Neuron (in vitro differentiated cells): ENCODE results near the gene FKBP6.
"Not testable (repeated sequence)": the region's sequence is repeated elsewhere in the genome, so short reads cannot be mapped to it uniquely, and the experiment has no call there.

Experiments
- H2AFZ ChIP-seq: one replicate; pipeline ENCODE4 v1.6.1; 2013; ENCODE audit warnings: low read depth, mild to moderate bottlenecking, inconsistent platforms, low read length, moderate library complexity
- H3K27me3 ChIP-seq: one replicate; pipeline ENCODE4 v1.6.1; 2013; ENCODE audit warnings: low read length; ENCODE audit not compliant: insufficient read depth
- H3K36me3 ChIP-seq: one replicate; pipeline ENCODE4 v1.6.1; 2013; ENCODE audit warnings: low read length; ENCODE audit not compliant: insufficient read depth
- H3K4me1 ChIP-seq: one replicate; pipeline ENCODE4 v1.6.1; 2013; ENCODE audit warnings: low read length; ENCODE audit not compliant: insufficient read depth
- H3K4me3 ChIP-seq: 2 replicates; pipeline ENCODE4 v1.5.1; 2013; ENCODE audit warnings: mild to moderate bottlenecking, low read length, moderate library complexity
- H3K9me3 ChIP-seq: one replicate; pipeline ENCODE4 v1.6.1; 2013; ENCODE audit warnings: low read length

Gene FKBP6

GRCh38 chr7:73327922-73328321 is at the start of gene FKBP6, which contains the start of gene TRIM50:
Gene FKBP6, plus strand, starts transcription at chr7:73328161. Its CDS starts 268 bp downstream, at chr7:73328429.
Gene TRIM50, minus strand, starts transcription at chr7:73328082. Its CDS starts 3,295 bp downstream, at chr7:73324787.
- not testable (repeated sequence) for H3K4me1 ChIP-seq, H3K9me3 ChIP-seq, H3K4me3 ChIP-seq, H3K27me3 ChIP-seq, H2AFZ ChIP-seq, H3K36me3 ChIP-seq

- H3K4me1 ChIP-seq, result not testable (repeated sequence)
These were observed 30.7 kb upstream of the FKBP6 start for GRCh38 chr7:73297235-73297634.

GRCh38 chr7:73297706-73298105 is 30.3 kb upstream of the FKBP6 start:
- H3K27me3 ChIP-seq, result not testable (repeated sequence)

More at GRCh38 chr7:73297235-73297634, 30.7 kb upstream of the FKBP6 start:
- H2AFZ ChIP-seq, H3K9me3 ChIP-seq, H3K36me3 ChIP-seq, H3K4me3 ChIP-seq, H3K27me3 ChIP-seq: not testable (repeated sequence)

GRCh38 chr7:73299812-73300211 is 28.1 kb upstream of the FKBP6 start:
- not testable (repeated sequence) for H2AFZ ChIP-seq, H3K4me3 ChIP-seq, H3K9me3 ChIP-seq, H3K27me3 ChIP-seq, H3K4me1 ChIP-seq
- H3K36me3 ChIP-seq, result peaks cover 15% of the 10 kb centered on the region

More at GRCh38 chr7:73297706-73298105, 30.3 kb upstream of the FKBP6 start:
- H3K4me3 ChIP-seq, H3K9me3 ChIP-seq, H3K36me3 ChIP-seq, H2AFZ ChIP-seq, H3K4me1 ChIP-seq: not testable (repeated sequence)

- H2AFZ ChIP-seq, H3K4me3 ChIP-seq, H3K9me3 ChIP-seq, H3K4me1 ChIP-seq, H3K27me3 ChIP-seq: not testable (repeated sequence)
- H3K36me3 ChIP-seq, result peaks cover 22% of the 10 kb centered on the region
These were observed 26.9 kb upstream of the FKBP6 start for GRCh38 chr7:73301108-73301507.

- peaks cover 31% of the 10 kb centered on the region for H3K36me3 ChIP-seq
- not testable (repeated sequence) for H3K4me3 ChIP-seq, H3K9me3 ChIP-seq, H2AFZ ChIP-seq, H3K27me3 ChIP-seq, H3K4me1 ChIP-seq
These were observed 25.1 kb upstream of the FKBP6 start for GRCh38 chr7:73302846-73303245.

- Histone ChIP-seq H3K9me3 (no peaks in the 10 kb centered on the region), H3K27me3 (no peaks in the 10 kb centered on the region), H2AFZ (no peak overlapping the region), H3K36me3 (peaks cover 31% of the 10 kb centered on the region), H3K4me3 (no peak overlapping the region), H3K4me1 (peaks cover 6% of the 10 kb centered on the region)
These were observed 24.4 kb upstream of the FKBP6 start for GRCh38 chr7:73303546-73303945.

GRCh38 chr7:73304071-73304470 is 23.9 kb upstream of the FKBP6 start:
- no peak overlapping the region for H2AFZ ChIP-seq
- no peak overlapping the region for H3K4me3 ChIP-seq
- H3K9me3 ChIP-seq, result no peaks in the 10 kb centered on the region
- no peaks in the 10 kb centered on the region for H3K27me3 ChIP-seq
- H3K36me3 ChIP-seq, result peaks cover 31% of the 10 kb centered on the region
- peaks cover 6% of the 10 kb centered on the region for H3K4me1 ChIP-seq

- H3K27me3 ChIP-seq, H3K4me3 ChIP-seq, H3K9me3 ChIP-seq, H2AFZ ChIP-seq, H3K4me1 ChIP-seq: not testable (repeated sequence)
- H3K36me3 ChIP-seq, result peaks cover 31% of the 10 kb centered on the region
These were observed 23.2 kb upstream of the FKBP6 start for GRCh38 chr7:73304612-73305387.

- H3K9me3 ChIP-seq, result no peaks in the 10 kb centered on the region
- H3K4me3 ChIP-seq, result peak overlapping the region; percentile 64
- peaks cover 31% of the 10 kb centered on the region for H3K36me3 ChIP-seq
- H3K27me3 ChIP-seq, result no peaks in the 10 kb centered on the region
- no peak overlapping the region for H2AFZ ChIP-seq
- H3K4me1 ChIP-seq, result peaks cover 6% of the 10 kb centered on the region
These were observed 20.5 kb upstream of the FKBP6 start for GRCh38 chr7:73307436-73307835.

- peaks cover 27% of the 10 kb centered on the region for H3K36me3 ChIP-seq
- H3K27me3 ChIP-seq, result no peaks in the 10 kb centered on the region
- H3K4me1 ChIP-seq, result peaks cover 6% of the 10 kb centered on the region
- H3K4me3 ChIP-seq, result peak overlapping the region; percentile 64
- no peaks in the 10 kb centered on the region for H3K9me3 ChIP-seq
- peak overlapping the region; percentile 76 for H2AFZ ChIP-seq
These were observed 19.8 kb upstream of the FKBP6 start for GRCh38 chr7:73308074-73308664.

GRCh38 chr7:73308665-73309214 is 19.2 kb upstream of the FKBP6 start, which contains the start of gene NSUN5:
Gene NSUN5, minus strand, starts transcription at chr7:73308826. Its CDS starts 36 bp downstream, at chr7:73308790.
- Histone ChIP-seq H2AFZ (peak within 1 kb of the TSS; percentile 76), H3K4me3 (peak within 1 kb of the TSS; percentile 64), H3K4me1 (peaks cover 6% of the 10 kb centered on the region), H3K9me3 (no peaks in the 10 kb centered on the region), H3K27me3 (no peaks in the 10 kb centered on the region), H3K36me3 (peaks cover 26% of the 10 kb centered on the region)

GRCh38 chr7:73311421-73311820 is 16.5 kb upstream of the FKBP6 start:
- not testable (repeated sequence) for H2AFZ ChIP-seq, H3K4me1 ChIP-seq, H3K4me3 ChIP-seq, H3K9me3 ChIP-seq, H3K36me3 ChIP-seq, H3K27me3 ChIP-seq
